GM21447 (cell line): ENCODE measurements around the gene RNF152.

Experiments used
- ATAC-seq: cut with Tn5 transposase; IDR thresholded peaks from one replicate; pipeline ENCODE4 v1.9.1; 2021; ENCODE audit not compliant: unreplicated experiment

RNF152 gene

GRCh38 chr18:61894751-61895524, 2.1 kb upstream of the RNF152 start:
- ATAC-seq: no peak

- ATAC-seq: peak; percentile 74
Measured at GRCh38 chr18:61893971-61894750, 1.4 kb upstream of the RNF152 start.

GRCh38 chr18:61893309-61893970, 633 bp upstream of the RNF152 start:
- peak; percentile 26 for ATAC-seq

DNA sequence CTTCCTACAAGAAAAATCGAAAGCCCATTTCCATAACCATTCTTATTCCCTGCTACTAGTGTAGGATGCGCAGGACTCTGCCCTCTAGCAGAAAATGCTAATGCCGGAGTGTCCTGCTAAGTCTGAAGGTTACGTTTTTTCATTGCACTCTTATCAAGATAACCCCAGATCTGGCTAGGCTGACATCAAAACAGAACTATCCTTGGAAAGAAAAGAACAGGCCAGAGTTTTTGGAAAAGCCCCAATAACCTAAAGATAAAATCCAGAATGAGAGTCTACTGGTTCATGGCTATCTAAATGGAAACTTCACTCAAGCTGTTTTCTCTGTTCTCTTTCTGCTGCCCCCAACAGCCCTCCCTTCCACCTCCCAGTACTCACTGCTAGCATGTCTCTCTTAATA, 913 bp downstream of the RNF152 start:
- ATAC-seq: no peak

DNA sequence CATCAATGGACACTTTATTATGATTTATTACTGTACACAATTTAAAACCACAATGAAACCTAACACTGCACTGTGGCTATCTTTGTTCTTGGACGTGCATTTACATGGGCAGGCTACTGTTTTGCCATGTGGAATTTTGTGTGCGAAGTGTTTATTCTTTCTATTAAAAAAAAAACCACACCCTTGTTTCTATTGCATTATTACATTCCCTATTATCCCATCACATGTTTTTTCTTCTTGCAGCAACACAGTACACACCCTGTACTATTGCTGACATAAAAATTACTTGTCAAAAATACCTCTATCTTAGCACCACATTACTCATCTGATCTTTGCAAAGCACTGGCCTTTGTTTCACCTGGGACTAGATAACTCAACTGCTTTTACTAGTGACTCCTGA, 1.5 kb downstream of the RNF152 start:
- no peak for ATAC-seq

GRCh38 chr18:61890344-61890743, 2.5 kb downstream of the RNF152 start:
- no peak for ATAC-seq

GRCh38 chr18:61889541-61889940, 3.3 kb downstream of the RNF152 start:
- no peak for ATAC-seq

DNA sequence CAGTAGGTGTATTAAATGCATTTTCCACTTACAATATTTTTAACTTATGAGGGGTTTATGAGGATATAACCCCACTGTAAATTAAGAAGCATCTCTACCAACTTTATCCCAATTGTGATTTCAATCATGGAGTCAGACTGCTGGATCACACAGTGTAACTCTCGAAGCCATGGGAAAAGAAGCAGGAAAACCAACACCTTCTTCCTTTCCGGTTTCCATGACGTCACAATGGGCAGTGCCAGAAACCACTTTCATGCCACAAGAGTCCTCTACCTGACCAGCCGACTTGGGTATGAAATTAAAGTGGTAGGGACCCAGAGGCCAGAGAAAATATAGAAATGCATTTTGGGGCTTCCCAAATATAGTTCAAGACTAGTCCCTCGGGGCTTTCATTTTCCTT, 4.2 kb downstream of the RNF152 start:
- no peak for ATAC-seq

DNA sequence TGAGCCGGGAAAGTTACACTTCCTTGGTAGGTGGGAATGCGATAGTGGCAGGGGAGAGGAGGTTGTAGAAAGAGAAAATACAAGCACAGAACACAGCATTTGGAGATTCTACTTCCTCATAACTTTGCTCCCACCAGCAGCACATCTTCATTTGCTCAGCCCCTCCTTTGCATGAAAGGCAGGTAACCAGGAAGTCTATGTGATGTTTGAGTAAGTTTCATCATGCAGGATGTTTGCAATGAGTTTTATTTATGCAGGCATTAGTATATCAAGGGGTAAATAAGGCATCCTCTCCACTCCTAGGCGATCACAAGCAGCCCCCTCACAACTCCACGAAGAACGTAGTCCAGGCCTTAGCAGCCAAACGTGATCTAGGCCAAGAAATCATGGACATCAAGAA, 5.0 kb downstream of the RNF152 start:
- ATAC-seq: no peak

DNA sequence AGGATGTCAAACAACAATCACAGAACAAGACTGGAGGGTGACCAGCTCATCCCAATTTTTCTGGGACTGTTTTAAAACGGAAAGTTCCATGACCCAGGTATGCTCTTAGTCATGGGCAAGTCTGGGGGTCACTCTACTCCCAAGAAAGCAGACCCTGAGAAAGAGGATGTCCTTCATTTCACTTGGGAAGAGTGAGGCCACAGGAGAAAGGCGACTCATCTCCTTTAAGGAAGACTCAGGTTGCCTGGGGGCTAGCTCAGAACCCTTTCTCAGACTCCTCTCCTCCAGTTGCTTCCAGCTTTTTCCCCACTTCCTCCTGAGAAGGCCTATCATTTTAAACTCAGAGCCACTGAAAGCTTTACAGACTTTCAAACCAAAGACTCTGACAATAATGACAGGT, 9.3 kb downstream of the RNF152 start:
- ATAC-seq: no peak

- no peak for ATAC-seq
Measured at GRCh38 chr18:61882296-61883004, 10.4 kb downstream of the RNF152 start.

DNA sequence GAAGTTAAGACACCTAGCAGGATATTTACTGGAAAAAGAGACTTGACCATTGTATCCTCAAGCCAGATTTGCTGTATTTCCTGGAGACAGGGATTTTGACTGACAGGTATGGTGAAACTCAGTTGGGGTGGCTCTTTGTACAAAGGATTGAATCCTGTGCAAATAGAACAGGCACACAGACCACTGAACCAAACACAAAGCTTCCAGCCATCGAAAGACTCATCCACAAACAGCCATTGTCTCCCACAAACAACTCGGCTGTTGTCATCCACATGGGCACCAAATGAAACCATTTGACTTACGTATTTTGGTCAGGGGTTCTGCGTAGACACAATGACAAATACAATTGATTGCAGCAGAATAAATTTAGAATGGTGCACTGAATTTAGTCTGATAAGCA, 15.9 kb downstream of the RNF152 start:
- ATAC-seq: no peak

DNA sequence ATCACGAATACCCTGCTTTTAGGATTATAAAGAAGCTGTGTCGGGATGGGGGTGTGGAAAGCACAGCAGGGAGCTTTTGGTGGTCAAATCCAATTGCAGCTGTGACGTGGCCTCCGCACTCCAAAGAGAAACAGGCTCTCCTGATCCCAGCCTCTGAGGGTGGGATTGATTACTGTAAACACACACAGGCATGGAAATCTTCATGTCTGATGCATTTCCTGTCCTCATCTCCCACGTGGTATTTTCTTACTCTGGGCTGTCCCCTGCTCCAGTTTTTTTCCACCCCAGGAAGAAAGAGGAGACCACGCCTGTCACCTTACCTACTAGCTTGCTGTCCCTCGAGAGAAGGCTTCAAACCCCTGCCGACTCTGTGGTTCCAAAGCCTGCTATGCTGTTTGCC, 22.7 kb downstream of the RNF152 start:
- no peak for ATAC-seq

DNA sequence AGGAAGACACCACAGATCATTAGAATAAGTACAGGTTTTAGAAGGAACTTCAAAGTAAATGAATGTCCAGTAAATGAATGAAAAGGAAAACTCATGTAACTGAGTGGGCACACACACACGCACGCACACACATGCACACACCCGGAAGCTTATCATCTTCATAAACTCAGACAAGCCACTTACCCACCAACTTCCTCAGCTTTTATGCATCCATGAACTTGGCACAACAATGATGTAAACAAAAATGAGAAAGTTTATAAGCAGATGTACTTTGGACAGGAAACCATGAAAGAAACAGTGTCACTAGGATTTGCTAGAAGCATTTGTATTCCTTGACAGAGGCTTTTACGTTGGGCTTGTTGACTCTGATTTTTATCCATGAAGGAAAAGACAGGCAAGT, 23.2 kb downstream of the RNF152 start:
- no peak for ATAC-seq

GRCh38 chr18:61865466-61866175, 27.2 kb downstream of the RNF152 start:
- ATAC-seq: no peak

- no peak for ATAC-seq
Measured at GRCh38 chr18:61861372-61861771, 31.4 kb downstream of the RNF152 start.

- ATAC-seq: no peak
Measured at GRCh38 chr18:61860302-61860701, 32.5 kb downstream of the RNF152 start.

- ATAC-seq: no peak
Measured at GRCh38 chr18:61859113-61859512, 33.7 kb downstream of the RNF152 start.

DNA sequence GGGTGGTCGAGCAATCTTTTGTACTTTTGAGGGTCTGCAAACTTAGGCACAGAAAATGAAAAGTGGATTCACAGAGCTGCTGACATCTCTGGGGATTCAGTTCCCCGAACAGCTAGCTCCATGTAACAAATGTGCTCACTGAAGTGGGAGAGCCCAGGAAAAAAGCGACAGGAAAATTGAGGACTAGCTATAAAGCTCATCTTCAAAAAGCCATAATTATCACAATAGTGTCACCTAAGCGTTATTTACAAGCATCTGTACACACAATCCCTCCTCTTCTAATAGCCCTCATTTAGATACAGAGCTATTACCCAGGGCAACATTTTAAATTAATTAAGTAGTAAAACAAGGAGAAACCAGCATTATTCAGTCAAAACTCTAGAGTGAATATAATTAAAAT, 36.1 kb downstream of the RNF152 start:
- ATAC-seq: no peak

DNA sequence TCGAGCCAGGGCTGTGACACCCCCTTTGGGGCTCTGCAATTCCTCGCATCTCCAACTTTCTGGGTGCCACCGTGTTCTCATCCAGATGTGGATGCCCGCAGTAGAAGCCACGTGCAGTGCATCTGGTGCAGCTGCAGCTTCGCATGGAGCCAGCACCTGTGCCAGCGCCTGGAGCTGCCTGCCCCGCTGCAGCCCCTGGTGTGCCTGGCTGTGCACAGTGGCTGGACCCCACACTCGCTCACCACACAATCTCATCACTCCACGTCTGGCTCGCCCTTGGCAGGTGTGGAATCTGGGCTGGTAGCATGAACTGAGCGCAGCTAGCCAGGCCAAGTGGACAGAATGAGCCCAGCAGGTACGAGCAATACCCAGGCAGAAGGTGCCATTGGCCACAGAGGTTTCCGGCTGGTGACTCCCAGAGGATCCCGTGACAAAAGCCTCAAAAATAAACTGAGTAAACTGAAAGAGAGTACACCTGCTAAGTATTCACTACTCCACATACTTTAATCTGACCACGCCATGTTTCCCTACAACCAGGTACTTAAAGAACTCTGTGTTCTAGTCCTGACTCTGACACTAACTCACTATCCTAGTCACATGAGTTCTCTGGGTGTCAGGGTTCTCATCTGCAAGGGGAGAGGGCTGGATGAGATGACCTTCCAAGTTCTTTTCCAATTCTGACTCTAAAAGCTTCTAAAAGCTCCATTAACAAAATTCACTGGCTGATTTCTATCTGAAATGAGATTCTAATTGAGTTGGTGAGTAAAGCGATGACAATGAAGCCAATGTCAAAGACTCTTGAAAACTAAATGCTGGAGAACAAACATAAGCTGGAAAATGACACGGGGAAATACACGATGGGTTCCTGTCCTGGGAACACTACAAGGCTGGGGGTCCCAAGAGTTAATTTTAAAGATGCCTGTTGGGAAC, 37.1 kb downstream of the RNF152 start:
- ATAC-seq: no peak
